C4-2B (cell line): Measurements from ENCODE around the gene HRH1.

Source experiments
- ZFX ChIP-seq: fragments of 450-650 bp; IDR thresholded peaks from 2 replicates; pipeline ENCODE4 v1.6.1; 2017
- TF ChIP-seq, protein P1 (sequence below): fragments of 450-650 bp; conservative IDR thresholded peaks from 2 replicates; pipeline ENCODE4 v1.5.1; 2017; ENCODE audit warnings: mild to moderate bottlenecking

DNA sequence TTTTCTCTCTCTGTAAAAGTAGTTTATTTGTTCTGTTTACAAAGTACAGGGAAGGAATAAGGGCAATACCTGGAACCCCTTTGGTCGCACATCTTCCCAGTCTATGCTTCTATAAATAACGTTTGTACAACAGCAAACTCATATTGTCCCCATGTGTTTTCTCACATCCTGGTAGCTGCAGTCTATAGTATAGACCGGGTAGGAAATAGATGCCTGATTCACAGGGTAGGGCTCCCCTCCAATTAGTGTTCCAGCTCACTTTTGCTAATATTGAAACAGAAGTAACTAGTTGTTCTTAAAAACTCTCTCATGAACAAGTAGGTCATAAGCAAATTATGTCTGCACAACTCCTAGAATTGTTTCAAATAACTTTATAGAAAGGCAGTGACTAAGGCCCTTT lies 135.6 kb downstream of the HRH1 start:
- TF ChIP-seq, protein P1, sequence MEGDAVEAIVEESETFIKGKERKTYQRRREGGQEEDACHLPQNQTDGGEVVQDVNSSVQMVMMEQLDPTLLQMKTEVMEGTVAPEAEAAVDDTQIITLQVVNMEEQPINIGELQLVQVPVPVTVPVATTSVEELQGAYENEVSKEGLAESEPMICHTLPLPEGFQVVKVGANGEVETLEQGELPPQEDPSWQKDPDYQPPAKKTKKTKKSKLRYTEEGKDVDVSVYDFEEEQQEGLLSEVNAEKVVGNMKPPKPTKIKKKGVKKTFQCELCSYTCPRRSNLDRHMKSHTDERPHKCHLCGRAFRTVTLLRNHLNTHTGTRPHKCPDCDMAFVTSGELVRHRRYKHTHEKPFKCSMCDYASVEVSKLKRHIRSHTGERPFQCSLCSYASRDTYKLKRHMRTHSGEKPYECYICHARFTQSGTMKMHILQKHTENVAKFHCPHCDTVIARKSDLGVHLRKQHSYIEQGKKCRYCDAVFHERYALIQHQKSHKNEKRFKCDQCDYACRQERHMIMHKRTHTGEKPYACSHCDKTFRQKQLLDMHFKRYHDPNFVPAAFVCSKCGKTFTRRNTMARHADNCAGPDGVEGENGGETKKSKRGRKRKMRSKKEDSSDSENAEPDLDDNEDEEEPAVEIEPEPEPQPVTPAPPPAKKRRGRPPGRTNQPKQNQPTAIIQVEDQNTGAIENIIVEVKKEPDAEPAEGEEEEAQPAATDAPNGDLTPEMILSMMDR: no peak
- no peak for TF ChIP-seq ZFX
